GM18508 (cell line): ENCODE results near the gene B4GALNT2.
"Not testable (repeated sequence)": the region's sequence is repeated elsewhere in the genome, so short reads cannot be mapped to it uniquely, and the experiment has no call there.

Experiments used
- ATAC-seq: cut with Tn5 transposase; IDR thresholded peaks from one replicate; pipeline ENCODE4 v1.9.1; 2021; ENCODE audit warnings: moderate number of reproducible peaks; ENCODE audit not compliant: insufficient read depth, unreplicated experiment

Gene B4GALNT2

GRCh38 chr17:49117587-49118230 lies 14.9 kb upstream of the B4GALNT2 start:
- no peak for ATAC-seq

- no peak for ATAC-seq
Observed at GRCh38 chr17:49120166-49120565, 12.4 kb upstream of the B4GALNT2 start.

GRCh38 chr17:49121696-49122292 lies 10.8 kb upstream of the B4GALNT2 start:
- ATAC-seq = no peak

GRCh38 chr17:49122566-49122965 lies 10.0 kb upstream of the B4GALNT2 start:
- no peak for ATAC-seq

GRCh38 chr17:49123061-49123460 lies 9.5 kb upstream of the B4GALNT2 start:
- ATAC-seq = no peak

- ATAC-seq = no peak
Observed at GRCh38 chr17:49125449-49125848, 7.1 kb upstream of the B4GALNT2 start.

GRCh38 chr17:49126183-49126859 lies 6.2 kb upstream of the B4GALNT2 start:
- ATAC-seq = not testable (repeated sequence)

GRCh38 chr17:49129359-49129950 lies 3.1 kb upstream of the B4GALNT2 start:
- ATAC-seq = not testable (repeated sequence)

- ATAC-seq = no peak
Observed at GRCh38 chr17:49130891-49131290, 1.7 kb upstream of the B4GALNT2 start.

GRCh38 chr17:49132317-49132698 lies 261 bp upstream of the B4GALNT2 start:
- no peak for ATAC-seq

GRCh38 chr17:49136335-49136734 lies 3.8 kb downstream of the B4GALNT2 start:
- no peak for ATAC-seq

- not testable (repeated sequence) for ATAC-seq
Observed at GRCh38 chr17:49145654-49146053, 13.1 kb downstream of the B4GALNT2 start.

GRCh38 chr17:49146620-49147306 lies 14.2 kb downstream of the B4GALNT2 start:
- no peak for ATAC-seq

GRCh38 chr17:49148171-49148570 lies 15.6 kb downstream of the B4GALNT2 start:
- ATAC-seq = no peak

- ATAC-seq = no peak
Observed at GRCh38 chr17:49151996-49152395, 19.4 kb downstream of the B4GALNT2 start.

- no peak for ATAC-seq
Observed at GRCh38 chr17:49156256-49156655, 23.7 kb downstream of the B4GALNT2 start.

GRCh38 chr17:49157784-49158183 lies 25.2 kb downstream of the B4GALNT2 start:
- no peak for ATAC-seq

GRCh38 chr17:49162866-49163265 lies 30.3 kb downstream of the B4GALNT2 start:
- ATAC-seq = no peak

GRCh38 chr17:49165143-49165542 lies 32.6 kb downstream of the B4GALNT2 start:
- no peak for ATAC-seq

GRCh38 chr17:49168706-49169105 lies 36.1 kb downstream of the B4GALNT2 start:
- no peak for ATAC-seq

- no peak for ATAC-seq
Observed at GRCh38 chr17:49170216-49170615, 37.6 kb downstream of the B4GALNT2 start.
